Peyer's patch (tissue), 4 donors: ENCODE data around the gene MEGF8.

Experiments used
- CTCF ChIP-seq, 6 experiments: fragments of 450-650 bp in 4 of 6; fragments of 200-600 bp in 2 of 6; sonication (generic) in 1 of 6; IDR thresholded peaks; one replicate each; pipeline ENCODE4 v1.5.1; 2017 to 2019; ENCODE audit warnings: antibody characterized with exemption in 6 of 6, mild to moderate bottlenecking in 3 of 6, moderate library complexity in 1 of 6
- POLR2A ChIP-seq, 2 donors: fragments of 450-650 bp; IDR thresholded peaks; one replicate each; pipeline ENCODE4 v1.5.1; 2017; ENCODE audit warnings: antibody characterized with exemption in 2 of 2, mild to moderate bottlenecking in 2 of 2, moderate library complexity in 2 of 2

- no peak for TF ChIP-seq CTCF (IDR thresholded peaks at IDR 0.05)
- TF ChIP-seq POLR2A (IDR thresholded peaks at IDR 0.05), result no peak
These were observed 22.8 kb downstream of the MEGF8 start for GRCh38 chr19:42348211-42348610.
